HCT116 (cell line): ENCODE data around the gene DHX58.

Experiments used
- CTCF ChIP-seq, 3 experiments: fragments of 200-600 bp in 1 of 3; sonication (generic) in 1 of 3; IDR thresholded peaks in 2 of 3; conservative IDR thresholded peaks in 1 of 3; 2 replicates each; pipeline ENCODE4 v1.5.1; 2012 to 2017; ENCODE audit warnings: low read depth in 2 of 3, low read length in 2 of 3, antibody characterized with exemption in 1 of 3, borderline replicate concordance in 1 of 3, control low read depth in 1 of 3, mild to moderate bottlenecking in 1 of 3, mixed read lengths in 1 of 3, mixed run types in 1 of 3, moderate library complexity in 1 of 3; ENCODE audit not compliant: insufficient read depth in 1 of 3
- EZH2 ChIP-seq: fragments of 200-600 bp; sonication (generic); IDR thresholded peaks from 2 replicates; pipeline ENCODE4 v1.6.1; 2017; ENCODE audit warnings: antibody characterized with exemption, mixed run types
- FOSL1 ChIP-seq: IDR thresholded peaks from 2 replicates; pipeline ENCODE4 v1.6.1; 2012; ENCODE audit warnings: low read depth
- POLR2AphosphoS5 ChIP-seq: IDR thresholded peaks from 2 replicates; pipeline ENCODE4 v1.6.1; 2011; ENCODE audit warnings: mild to moderate bottlenecking, low read depth, low read length, moderate library complexity
- RAD21 ChIP-seq: IDR thresholded peaks from 2 replicates; pipeline ENCODE4 v1.6.1; 2012; ENCODE audit warnings: low read depth, mild to moderate bottlenecking
- SIN3A ChIP-seq: IDR thresholded peaks from 2 replicates; pipeline ENCODE4 v1.6.1; 2012; ENCODE audit warnings: low read depth
- TCF7L2 ChIP-seq: IDR thresholded peaks from 2 replicates; pipeline ENCODE4 v1.7.0; 2011; ENCODE audit warnings: borderline replicate concordance, inconsistent platforms; ENCODE audit not compliant: insufficient read depth, insufficient read length; ENCODE audit errors: extremely low read depth

GRCh38 chr17:42090964-42091790 is 21.3 kb downstream of the DHX58 start:
- TF ChIP-seq CTCF (IDR thresholded peaks at IDR 0.05 in 2 of 3, conservative IDR thresholded peaks at IDR 0.05 in 1 of 3; ENCODE audit: borderline replicate concordance in 1 of 3, insufficient read depth in 1 of 3, low read depth in 2 of 3, low read length in 2 of 3) (no peak), FOSL1 (no peak), POLR2AphosphoS5 (no peak), EZH2 (no peak), RAD21 (no peak), SIN3A (no peak), TCF7L2 (no peak)
